Activated T-cell treated with anti-CD3 and anti-CD28 coated beads, Interleukin-2, amount 50 U/mL, for 48 hours (primary cell): ENCODE data around the gene KRTAP10-7.
"Not testable (repeated sequence)": the region's sequence is repeated elsewhere in the genome, so short reads cannot be mapped to it uniquely, and the experiment has no call there.

Experiments
- DNase-seq, 2 experiments: peaks; one replicate each; pipeline ENCODE4 v3.0.0-alpha.2; 2020

The KRTAP10-7 gene

DNA sequence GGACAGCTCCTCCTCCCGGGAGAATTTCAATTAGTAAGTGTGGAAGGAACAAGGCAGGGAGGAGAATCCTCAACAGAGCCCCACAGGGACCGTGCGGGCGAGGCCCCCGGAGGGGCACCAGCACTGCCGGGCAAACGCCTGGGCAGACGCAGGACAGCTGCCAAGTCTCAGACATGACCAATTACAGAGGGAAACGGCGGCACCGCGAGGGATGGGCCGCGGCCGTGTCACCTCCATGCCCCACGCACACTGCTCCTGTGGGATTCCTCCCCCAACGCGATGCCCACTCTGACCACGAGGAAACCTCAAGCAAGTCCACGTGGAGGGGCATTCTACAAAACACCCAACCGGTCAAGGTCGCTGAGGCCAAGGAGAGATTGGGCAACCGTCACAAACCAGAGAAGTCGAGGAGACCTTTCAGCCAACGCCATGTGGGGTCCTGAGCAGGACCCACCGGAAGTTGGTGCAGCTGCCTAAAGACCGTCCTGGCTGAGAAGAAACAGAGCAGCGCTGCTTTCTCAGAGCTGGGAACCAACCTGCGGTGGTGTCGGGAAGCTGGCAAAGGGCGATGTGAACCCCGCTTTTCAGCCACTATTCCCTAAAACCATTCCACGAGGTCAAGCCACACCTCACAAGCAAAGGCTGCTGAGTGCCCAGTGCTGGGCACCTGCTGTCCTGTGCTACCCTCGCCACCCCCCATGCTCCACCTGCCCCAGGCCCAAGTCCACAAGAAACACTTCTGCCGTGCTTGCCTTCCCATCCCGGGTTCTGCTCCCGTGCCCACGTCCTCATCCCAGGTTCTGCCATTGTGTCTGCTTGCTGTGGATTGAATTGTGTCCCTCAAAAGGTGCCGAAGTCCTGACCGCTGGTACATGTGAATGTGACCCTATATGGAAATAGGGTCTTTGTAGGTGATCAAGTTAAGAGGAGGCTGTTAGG is 28.3 kb upstream of the KRTAP10-7 start:
- no peak for DNase-seq

DNA sequence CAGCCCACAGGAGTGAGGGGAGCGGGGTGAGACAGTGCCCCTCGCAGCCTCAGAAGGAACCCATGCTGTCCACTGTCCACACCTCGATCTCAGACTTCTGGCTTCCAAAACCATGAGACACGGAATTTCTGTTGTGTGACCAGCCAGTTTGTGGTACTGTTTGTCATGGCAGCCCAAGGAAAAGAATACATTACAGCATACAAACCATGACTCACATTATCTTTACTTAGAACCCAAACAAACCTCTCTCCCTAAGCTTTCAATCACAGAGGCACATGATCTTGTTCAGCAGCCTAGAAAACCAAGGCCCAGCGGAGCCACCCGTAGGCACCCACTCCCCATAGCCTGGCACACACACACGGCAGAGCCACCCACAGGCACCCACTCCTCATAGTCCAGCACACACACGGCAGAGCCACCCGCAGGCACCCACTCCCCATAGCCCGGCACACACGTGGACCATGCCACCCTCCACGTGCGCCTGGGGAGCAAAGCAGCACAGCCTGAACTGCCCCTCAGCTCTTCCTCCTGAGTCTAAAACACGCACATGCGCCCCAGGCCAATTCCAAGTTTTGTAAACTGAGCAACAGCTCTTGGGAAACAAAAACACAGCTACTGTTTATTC is 27.3 kb upstream of the KRTAP10-7 start:
- DNase-seq, result no peak

DNA sequence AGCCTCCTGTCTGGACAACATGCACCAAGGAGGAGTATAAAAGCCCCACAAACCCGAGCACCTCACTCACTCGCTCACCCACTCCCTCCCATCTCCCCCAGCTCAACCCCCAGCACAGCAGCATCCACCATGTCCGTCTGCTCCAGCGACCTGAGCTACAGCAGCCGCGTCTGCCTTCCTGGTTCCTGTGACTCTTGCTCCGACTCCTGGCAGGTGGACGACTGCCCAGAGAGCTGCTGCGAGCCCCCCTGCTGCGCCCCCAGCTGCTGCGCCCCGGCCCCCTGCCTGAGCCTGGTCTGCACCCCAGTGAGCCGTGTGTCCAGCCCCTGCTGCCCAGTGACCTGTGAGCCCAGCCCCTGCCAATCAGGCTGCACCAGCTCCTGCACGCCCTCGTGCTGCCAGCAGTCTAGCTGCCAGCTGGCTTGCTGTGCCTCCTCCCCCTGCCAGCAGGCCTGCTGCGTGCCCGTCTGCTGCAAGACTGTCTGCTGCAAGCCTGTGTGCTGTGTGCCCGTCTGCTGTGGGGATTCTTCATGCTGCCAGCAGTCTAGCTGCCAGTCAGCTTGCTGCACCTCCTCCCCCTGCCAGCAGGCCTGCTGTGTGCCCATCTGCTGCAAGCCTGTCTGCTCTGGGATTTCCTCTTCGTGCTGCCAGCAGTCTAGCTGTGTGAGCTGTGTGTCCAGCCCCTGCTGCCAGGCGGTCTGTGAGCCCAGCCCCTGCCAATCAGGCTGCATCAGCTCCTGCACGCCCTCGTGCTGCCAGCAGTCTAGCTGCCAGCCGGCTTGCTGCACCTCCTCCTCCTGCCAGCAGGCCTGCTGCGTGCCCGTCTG is 26.6 kb upstream of the KRTAP10-7 start, which contains the start of gene KRTAP10-4:
KRTAP10-4 (plus strand) TSS at position 100 of the 827 bp plus-strand sequence; CDS start at position 130, 30 bp downstream.
- DNase-seq, result not testable (repeated sequence)

DNA sequence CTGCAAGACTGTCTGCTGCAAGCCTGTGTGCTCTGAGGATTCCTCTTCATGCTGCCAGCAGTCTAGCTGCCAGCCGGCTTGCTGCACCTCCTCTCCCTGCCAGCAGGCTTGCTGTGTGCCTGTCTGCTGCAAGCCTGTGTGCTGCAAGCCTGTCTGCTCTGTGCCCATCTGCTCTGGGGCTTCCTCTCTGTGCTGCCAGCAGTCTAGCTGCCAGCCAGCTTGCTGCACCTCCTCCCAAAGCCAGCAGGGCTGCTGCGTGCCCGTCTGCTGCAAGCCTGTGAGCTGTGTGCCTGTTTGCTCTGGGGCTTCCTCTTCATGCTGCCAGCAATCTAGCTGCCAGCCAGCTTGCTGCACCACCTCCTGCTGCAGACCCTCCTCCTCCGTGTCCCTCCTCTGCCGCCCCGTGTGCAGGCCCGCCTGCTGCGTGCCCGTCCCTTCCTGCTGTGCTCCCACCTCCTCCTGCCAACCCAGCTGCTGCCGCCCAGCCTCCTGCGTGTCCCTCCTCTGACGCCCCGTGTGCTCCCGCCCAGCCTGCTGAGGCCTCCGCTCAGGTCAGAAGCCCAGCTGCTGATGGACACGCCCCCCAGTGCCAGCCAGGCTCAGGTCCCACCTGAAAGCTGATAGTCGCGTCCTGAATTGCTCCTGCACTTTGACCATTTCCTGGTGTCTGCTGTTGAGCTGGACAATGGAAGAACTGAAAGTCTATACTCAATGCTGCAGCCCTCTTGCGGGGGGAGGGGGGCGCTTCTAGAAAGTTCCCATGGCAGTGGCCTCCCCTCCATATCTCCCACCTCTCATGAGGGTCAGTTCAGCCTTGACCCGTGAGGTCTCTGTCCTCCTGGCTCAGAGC is 25.7 kb upstream of the KRTAP10-7 start:
- no peak for DNase-seq

DNA sequence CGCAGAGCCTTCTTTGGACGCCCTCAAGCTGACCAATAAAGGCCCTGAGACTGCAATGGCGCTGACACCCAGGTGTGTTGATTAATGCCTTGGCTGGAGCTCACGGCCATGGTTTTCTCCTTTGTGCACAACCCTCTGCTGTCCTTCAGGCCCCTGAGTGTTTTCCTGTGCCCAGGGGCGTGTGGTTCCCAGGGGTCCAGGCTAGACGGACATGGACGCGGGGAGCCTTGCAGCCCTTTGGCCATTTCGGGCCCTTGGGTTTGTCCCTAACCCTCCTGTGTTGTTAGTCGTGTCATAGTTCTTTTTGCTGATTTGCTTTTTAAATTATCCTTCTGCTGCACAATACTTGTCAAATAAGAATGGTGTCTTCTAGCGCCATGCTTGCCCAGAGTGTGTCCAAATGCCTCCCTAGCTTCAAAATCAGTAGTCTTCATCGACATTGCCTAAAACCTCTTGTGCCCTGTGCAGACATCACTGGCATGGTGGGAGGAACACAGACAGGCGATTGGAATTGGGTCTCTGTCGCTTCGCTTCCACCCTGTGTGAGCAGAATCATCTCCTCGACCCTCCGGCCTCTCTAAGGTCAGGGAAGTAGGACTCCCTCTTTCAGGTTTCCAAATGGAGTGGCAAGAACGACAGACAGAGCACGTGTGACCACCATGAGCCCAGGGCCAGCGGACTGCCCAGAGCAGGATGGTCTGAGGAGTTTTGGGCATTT is 24.9 kb upstream of the KRTAP10-7 start:
- no peak for DNase-seq

DNA sequence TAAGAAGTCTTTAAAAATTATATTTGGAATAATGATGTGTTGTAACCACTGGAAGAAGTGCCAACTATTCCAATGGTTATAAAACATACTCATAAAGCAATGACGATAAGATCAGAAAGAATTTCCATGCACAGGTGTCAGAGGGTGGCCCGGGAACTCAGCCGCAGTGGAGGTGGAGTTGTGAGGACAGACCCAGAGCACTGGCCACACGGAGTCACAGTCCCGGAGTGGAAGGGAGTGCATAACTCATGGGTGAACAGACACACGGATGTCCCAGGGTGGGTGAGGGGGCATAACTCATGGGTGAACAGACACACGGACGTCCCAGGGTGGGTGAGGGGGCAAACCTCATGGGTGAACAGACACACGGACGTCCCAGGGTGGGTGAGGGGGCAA is 24.4 kb upstream of the KRTAP10-7 start:
- DNase-seq, result no peak

DNA sequence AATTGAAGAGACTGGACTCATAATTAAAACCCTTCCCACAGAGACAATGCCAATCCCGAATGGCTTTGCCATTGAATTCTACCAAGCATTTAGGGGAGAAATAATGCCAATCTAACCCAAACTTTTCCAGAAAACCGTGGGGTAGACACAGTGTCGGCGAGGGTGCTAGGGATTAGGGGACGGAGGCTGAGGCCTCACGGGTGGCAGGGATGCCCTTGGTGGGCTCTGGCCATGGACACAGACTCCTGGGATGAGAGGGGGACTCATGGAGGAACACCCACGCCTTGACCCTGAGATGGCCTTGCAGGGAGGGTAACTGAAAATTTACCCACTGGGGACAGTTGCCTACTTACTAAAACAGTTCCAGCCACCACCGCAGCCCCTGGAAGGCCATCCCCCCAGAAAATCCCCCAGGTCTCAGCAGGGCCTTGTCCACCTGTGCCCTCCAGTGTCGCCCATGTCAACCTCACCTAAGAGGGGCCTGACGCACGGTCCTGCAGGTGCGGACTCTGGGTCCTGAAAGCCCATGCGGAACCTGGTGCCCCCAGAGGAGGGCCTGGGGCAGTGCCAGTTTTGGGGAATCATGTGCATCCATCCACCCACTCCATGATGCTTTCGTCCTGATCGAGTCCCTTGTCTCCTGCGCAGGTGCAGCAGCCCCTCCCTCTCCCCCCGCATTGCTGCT is 21.9 kb upstream of the KRTAP10-7 start:
- no peak for DNase-seq

DNA sequence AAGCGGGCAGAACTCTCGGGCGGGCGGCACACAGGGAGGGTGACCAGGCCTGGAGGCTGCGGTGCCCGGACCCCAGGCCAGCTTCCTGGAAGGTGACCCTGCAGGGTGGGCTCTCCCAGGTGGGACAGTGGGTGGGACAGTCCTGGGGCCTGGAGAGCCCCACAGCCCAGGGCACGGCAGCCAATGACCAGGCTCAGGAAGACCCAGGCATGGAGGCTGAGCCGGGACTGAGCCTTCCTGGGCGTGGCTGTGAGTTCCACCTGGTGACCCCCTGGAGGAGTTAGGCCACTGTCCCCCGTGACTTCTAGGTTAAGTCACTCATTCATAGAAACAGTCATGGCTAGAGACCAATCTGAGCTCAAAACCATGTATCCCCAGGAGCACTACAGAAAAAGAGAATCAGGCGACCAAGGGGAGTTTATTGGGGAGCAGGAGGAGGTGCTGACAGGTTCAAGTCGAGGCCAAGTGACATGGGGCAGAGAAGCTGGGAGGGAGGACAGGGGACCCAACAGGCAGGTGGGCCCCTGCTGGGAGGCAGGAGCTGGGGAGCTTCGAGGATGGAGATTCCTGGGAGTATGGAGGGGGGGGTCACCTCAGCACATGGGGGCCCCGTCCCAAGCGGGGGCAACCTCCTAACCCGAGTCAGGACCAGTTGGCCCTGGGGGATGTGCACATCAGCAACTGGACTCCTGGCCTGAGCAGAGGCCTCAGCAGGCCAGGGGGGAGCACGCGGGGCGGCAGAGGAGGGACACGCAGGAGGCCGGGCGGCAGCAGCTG is 21.2 kb upstream of the KRTAP10-7 start:
- DNase-seq, result no peak

DNA sequence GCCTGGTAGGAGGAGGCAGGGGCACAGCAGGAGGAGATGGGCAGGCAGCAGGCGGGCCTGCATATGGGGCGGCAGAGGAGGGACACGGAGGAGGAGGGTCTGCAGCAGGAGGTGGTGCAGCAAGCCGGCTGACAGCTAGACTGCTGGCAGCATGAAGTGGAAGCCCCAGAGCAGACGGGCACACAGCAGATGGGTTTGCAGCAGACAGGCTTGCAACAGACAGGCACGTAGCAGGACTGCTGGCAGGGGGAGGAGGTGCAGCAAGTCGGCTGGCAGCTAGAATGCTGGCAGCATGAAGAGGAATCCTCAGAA is 20.6 kb upstream of the KRTAP10-7 start:
- no peak for DNase-seq

DNA sequence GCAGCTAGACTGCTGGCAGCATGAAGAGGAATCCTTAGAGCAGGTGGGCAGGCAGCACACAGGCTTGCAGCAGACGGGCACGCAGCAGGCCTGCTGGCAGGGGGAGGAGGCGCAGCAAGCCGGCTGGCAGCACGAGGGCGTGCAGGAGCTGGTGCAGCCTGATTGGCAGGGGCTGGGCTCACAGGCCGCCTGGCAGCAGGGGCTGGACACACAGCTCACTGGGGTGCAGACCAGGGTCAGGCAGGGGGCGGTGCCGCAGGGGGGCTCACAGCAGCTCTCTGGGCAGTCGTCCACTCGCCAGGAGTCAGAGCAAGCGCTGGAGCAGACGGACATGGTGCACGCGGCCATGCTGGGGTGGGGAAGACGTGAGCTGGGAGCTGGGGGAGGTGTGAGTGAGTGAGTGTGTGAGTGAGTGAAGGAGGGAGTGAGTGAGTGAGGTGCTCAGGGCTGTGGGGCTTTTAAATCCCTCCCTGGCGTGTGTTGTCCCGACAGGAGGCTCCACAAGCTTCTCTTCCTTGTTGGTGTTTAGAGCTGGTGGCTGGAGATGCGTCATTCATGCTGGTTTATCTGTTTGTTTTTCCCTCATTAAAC is 20.1 kb upstream of the KRTAP10-7 start, which contains the start of gene KRTAP10-5:
KRTAP10-5 (minus strand) TSS at position 374 of the 591 bp plus-strand sequence; CDS start at position 348, 26 bp downstream.
- not testable (repeated sequence) for DNase-seq

DNA sequence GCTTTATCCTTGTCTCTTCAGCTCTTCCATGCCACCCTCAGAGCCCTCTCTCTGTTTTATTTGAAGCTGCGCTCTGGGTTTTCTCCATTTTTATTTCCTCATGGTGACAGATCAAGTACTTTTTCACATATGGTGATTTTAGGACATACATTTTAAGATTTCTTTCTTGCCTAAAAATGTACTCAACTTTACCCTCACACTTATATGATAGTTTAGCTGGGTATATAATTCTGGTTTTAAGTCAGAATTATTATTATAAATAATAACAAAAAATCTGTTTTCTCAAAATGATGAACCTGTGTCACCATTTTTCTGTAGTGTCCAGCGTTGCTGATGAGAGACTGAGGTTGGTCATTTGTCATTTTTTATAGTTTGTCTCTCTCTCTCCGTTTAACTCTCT is 19.2 kb upstream of the KRTAP10-7 start:
- no peak for DNase-seq

DNA sequence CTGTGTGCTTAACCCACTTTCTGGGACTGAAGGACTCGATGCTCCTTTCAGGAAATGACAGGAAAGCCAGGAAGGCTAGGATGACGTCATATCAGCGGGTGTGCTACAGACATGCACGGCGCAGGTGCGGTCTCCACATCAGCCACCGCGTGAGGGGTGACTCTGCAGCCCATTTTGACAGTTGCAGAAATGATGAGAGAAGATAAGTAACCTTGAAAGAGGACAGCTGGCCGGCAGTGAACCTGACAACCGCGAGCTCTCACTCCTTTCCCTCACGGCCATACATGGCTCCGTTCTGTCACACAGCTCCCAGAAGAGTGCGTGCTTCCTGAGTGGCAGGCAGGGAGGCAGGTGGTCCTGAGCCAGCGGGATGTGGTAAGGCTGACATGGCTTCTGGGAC is 18.3 kb upstream of the KRTAP10-7 start:
- DNase-seq, result no peak

DNA sequence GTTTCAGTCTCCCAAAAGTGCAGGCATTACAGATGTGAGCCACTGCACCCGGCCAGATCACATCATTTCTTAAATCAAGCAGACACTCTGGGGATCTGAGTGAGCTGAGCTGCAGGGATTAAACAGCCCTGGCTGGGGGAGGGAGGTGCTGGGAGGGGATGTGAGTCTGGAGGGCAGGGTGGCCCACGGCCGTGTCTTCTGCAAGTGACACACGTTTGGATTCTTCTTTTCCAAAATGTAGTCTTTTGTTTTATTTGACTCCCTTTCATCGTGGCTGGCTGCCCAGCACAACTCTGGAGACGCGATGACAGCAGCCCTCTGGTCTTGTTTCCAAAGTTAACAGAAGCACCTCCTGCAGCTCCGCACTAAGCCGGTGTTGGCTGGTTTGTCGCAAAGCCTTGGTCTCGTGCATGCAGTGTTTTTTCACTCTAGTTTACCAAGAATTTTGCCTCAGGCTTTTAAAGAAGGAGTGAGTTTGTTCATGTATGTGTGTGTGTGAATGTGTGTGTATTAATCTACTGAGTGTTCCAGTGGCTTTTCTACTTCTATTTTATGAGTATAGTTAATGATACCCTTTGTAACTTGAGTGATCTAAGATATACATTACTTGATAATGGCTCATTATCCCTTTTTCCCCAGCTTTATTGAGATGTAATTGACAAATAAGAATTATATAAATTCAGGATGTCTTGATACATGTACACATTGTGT is 17.2 kb upstream of the KRTAP10-7 start:
- DNase-seq, result no peak

DNA sequence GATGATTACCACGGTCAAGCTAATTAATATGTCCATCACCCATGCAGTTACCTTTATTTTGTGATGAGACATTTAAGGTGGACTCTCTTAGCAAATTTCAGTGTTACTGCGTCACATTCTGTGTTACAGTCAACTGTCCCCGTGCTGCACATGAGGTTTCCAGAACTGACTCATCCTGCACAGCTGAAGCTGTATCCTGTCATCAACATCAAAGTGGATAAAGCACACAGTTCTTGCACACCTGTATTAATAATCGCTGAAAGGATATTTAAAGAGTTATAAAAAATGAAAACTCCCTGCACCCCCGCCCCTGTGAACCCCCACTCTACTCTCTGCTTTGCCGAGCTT is 16.6 kb upstream of the KRTAP10-7 start:
- DNase-seq, result peak in 1 of 2 experiments; percentile 33

DNA sequence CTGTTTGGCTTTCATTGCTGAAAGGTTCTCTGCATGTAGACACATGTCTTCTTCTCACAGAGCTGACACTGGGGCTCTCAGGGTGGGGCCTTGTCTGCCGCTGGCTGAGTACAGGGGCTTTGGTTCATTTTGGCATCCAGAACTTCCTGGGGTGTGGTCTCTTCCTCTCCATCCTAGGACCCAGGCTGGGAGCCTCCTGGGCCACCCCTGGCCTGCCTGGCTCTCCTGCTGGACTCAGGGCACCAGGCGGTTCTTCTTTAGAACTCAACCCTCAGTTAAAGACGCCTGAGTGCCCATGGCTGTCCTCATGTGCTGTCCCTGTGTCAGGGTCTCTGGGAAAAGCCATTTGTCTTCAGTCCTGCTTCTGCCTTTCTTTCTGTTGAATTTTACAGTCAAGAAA is 14.5 kb upstream of the KRTAP10-7 start:
- DNase-seq, result no peak

DNA sequence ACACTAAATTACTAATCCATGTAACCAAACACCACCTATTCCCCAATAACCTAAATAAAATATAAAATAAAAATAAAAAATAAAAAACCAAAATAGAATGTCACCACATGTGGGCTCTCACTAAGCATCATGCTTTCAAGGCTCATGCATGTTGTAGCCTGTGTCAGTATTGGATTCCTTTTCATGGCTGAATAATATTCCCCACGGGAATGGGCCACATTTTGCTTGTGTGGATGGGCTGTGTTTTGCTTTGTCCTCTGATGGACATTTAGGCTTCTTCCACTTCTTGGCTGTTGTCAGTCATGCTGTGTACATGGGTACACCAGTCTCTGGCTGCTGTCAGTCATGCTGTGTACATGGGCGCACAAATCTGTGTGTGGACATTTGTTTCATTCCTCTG is 11.3 kb upstream of the KRTAP10-7 start:
- no peak for DNase-seq

DNA sequence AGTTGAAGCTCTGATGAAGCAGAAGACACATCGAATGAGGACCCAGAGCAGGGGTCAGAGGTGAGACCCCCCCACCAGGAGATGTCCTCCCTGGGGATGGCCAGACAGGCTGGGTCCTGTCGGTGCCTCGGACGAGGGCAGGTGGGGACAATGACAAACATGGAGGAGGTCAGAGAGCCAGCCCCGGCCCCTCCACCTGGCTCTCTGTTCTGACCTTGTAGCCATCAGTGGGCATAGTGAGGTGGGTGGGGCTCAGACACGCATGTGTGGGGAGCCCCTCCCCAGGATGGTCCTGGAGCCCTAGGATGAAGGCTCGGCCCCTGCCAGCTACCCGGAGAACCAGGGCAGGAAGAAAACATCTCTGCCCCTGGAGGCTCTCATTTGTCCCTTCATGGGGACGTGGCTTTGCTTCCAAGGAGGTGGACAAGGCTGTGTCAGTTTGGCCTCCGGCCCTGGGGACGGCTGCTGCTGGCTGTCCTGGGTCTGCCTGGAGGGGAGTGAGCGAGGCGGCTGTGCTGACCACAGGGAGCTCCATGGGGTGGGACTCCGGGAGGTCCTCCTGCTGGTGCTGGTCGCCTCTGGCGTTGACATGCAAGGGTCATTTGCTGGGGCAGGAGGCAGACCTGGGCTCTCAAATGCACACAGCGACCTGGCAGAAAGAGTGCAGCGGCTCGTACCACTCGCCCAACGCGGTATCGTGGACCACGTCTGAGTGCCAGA is 10.7 kb upstream of the KRTAP10-7 start:
- peak in 1 of 2 experiments; percentile 5 for DNase-seq

DNA sequence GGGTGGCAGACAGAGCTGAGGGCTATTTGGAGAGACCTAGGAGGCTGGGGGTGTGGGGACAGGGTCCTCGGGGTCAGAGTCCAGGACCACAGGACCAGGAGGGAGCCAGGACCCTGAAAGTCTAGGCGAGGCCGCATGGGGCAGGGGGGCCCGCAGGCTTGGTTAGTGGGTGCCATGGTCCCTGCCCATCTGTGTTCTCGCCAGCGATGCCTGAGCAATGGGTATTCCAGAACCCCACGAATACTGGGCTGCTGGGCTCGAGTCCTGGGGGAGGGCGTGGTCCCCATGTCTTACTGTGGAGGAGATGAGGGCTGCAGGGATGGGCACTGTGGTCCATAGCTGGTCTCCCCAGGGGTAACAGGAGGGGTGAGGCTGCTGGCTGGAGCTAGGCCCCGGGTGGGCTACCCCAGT is 10.1 kb upstream of the KRTAP10-7 start:
- DNase-seq, result no peak
